Keratinocyte (primary cell): Measurements from ENCODE around the gene GRM4. TPM values are rescaled to one million over a fixed set of nuclear protein-coding genes. Genes with fewer than 3 reads are reported as not detected.

ENCODE experiments used
- DNase-seq: peaks from one replicate; pipeline ENCODE4 v3.0.0-alpha.2; 2011; ENCODE audit warnings: low read depth, missing footprints, low spot score
- FAIRE-seq: peaks from 2 replicates; lab custom pipeline; 2011; peaks lifted over from hg19 to GRCh38; lab: Jason Lieb, UNC
- H2AFZ ChIP-seq: 2 replicates; pipeline ENCODE4 v1.6.0; 2012; ENCODE audit warnings: low read length, control low read depth, inconsistent platforms; ENCODE audit not compliant: control insufficient read depth
- H3K27ac ChIP-seq: 2 replicates; pipeline ENCODE4 v1.5.1; 2011; ENCODE audit warnings: low read length; ENCODE audit not compliant: control insufficient read depth, insufficient read depth
- H3K27me3 ChIP-seq: 3 replicates; pipeline ENCODE4 v1.6.0; 2011; ENCODE audit warnings: low read length; ENCODE audit not compliant: control insufficient read depth, insufficient read depth; ENCODE audit errors: extremely low read depth
- H3K36me3 ChIP-seq, 2 experiments: 2 replicates in 1 of 2; 3 replicates in 1 of 2; pipeline ENCODE4 v1.5.1; 2011; ENCODE audit warnings: low read length in 2 of 2, mild to moderate bottlenecking in 1 of 2; ENCODE audit not compliant: control insufficient read depth in 2 of 2, insufficient read depth in 2 of 2; ENCODE audit errors: extremely low read depth in 1 of 2
- H3K4me1 ChIP-seq: 3 replicates; pipeline ENCODE4 v1.5.1; 2011; ENCODE audit warnings: low read length; ENCODE audit not compliant: control insufficient read depth, insufficient read depth; ENCODE audit errors: extremely low read depth
- H3K4me2 ChIP-seq: 3 replicates; pipeline ENCODE4 v1.6.0; 2011; ENCODE audit warnings: low read depth, low read length; ENCODE audit not compliant: control insufficient read depth, insufficient read depth; ENCODE audit errors: extremely low read depth
- H3K4me3 ChIP-seq, 3 experiments: fragments of 200-600 bp in 1 of 3; sonication (generic) in 1 of 3; 2 replicates in 2 of 3; 3 replicates in 1 of 3; pipeline ENCODE4 v1.5.1; 2011 to 2016; ENCODE audit warnings: low read length in 3 of 3, mild to moderate bottlenecking in 3 of 3, control low read depth in 2 of 3, inconsistent platforms in 1 of 3, low read depth in 1 of 3, mixed read lengths in 1 of 3, mixed run types in 1 of 3, moderate library complexity in 1 of 3; ENCODE audit not compliant: control insufficient read depth in 2 of 3, insufficient read depth in 2 of 3; ENCODE audit errors: extremely low read depth in 1 of 3
- H3K79me2 ChIP-seq: 2 replicates; pipeline ENCODE4 v1.6.0; 2012; ENCODE audit warnings: low read length; ENCODE audit not compliant: control insufficient read depth, insufficient read depth
- H3K9ac ChIP-seq: 3 replicates; pipeline ENCODE4 v1.6.0; 2011; ENCODE audit warnings: low read length; ENCODE audit not compliant: control insufficient read depth, insufficient read depth; ENCODE audit errors: extremely low read depth
- H3K9me1 ChIP-seq: 3 replicates; pipeline ENCODE4 v1.6.0; 2011; ENCODE audit warnings: low read length; ENCODE audit not compliant: control insufficient read depth, insufficient read depth; ENCODE audit errors: extremely low read depth
- H3K9me3 ChIP-seq: 2 replicates; pipeline ENCODE4 v1.5.1; 2012; ENCODE audit warnings: low read depth, low read length; ENCODE audit not compliant: control insufficient read depth
- H4K20me1 ChIP-seq: 3 replicates; pipeline ENCODE4 v1.6.0; 2011; ENCODE audit warnings: low read length; ENCODE audit not compliant: control insufficient read depth, insufficient read depth; ENCODE audit errors: extremely low read depth
- CTCF ChIP-seq, 3 experiments: IDR thresholded peaks in 1 of 3; conservative IDR thresholded peaks in 1 of 3; optimal IDR thresholded peaks in 1 of 3; 2 replicates in 2 of 3; 3 replicates in 1 of 3; pipeline versions ENCODE3 to v1.5.1; 2011; ENCODE audit warnings: low read length in 3 of 3, mild to moderate bottlenecking in 3 of 3, moderate library complexity in 2 of 3, control low read depth in 1 of 3, inconsistent platforms in 1 of 3; ENCODE audit not compliant: insufficient read depth in 2 of 3; ENCODE audit errors: extremely low read depth in 1 of 3
- EZH2 ChIP-seq: IDR thresholded peaks from one replicate; pipeline ENCODE4 v1.6.1; 2012; ENCODE audit warnings: inconsistent platforms, mild to moderate bottlenecking, low read length, moderate library complexity
- dilution Hi-C: fragments of 300-500 bp; cut with MboI; formaldehyde crosslinking; loops from one replicate; pipeline ENCODE4 v1.7.0; 2020; ENCODE audit warnings: low sequenced_read_pairs; ENCODE audit not compliant: extremely low pct_ligation_motif_present
- polyA plus RNA-seq, 5 experiments: library from polyadenylated mRNA; depleted of rRNA in 3 of 5; stranded (reverse) in 3 of 5; stranded (forward) in 1 of 5; unstranded in 1 of 5; fragments of >200 nt; gene quantifications; 1 replicate in 1 of 5; 2 replicates in 3 of 5; 3 replicates in 1 of 5; pipeline versions ENCODE4 v1.2.1 to v1.2.3, GENCODE V29; 2011 to 2012; ENCODE audit warnings: missing spikeins in 2 of 5, low read depth in 1 of 5, low replicate concordance in 1 of 5

The GRM4 gene
- polyA plus RNA-seq, 1 donor (not counting 4 experiments of a cell fraction or from before 2014, with no cell fraction given), result not detected

GRCh38 chr6:34051331-34051919 lies 94.5 kb downstream of the GRM4 start:
- Histone ChIP-seq H3K4me3 (no peak overlapping the region), H3K27ac (no peak overlapping the region), H3K4me2 (no peak overlapping the region), H3K9ac (no peak overlapping the region), H3K36me3 (no peaks in the 10 kb centered on the region), H3K79me2 (no peaks in the 10 kb centered on the region), H3K9me3 (no peaks in the 10 kb centered on the region), H2AFZ (no peak overlapping the region), H3K27me3 (peaks cover 14% of the 10 kb centered on the region), H3K4me1 (no peaks in the 10 kb centered on the region), H4K20me1 (no peaks in the 10 kb centered on the region), H3K9me1 (no peaks in the 10 kb centered on the region)
- DNase-seq (no peak), FAIRE-seq (no peak)
- dilution Hi-C loops, result no loop called here
- TF ChIP-seq EZH2 (no peak), CTCF (optimal IDR thresholded peaks at IDR 0.05 in 1 of 3, IDR thresholded peaks at IDR 0.05 in 1 of 3, conservative IDR thresholded peaks at IDR 0.05 in 1 of 3; ENCODE audit: extremely low read depth in 1 of 3, insufficient read depth in 2 of 3, low read length in 3 of 3) (no peak)

GRCh38 chr6:34050691-34051090 lies 95.2 kb downstream of the GRM4 start:
- Histone ChIP-seq H3K9me1 (no peaks in the 10 kb centered on the region), H4K20me1 (no peaks in the 10 kb centered on the region), H2AFZ (no peak overlapping the region), H3K79me2 (no peaks in the 10 kb centered on the region), H3K36me3 (no peaks in the 10 kb centered on the region), H3K4me2 (no peak overlapping the region), H3K27me3 (peaks cover 14% of the 10 kb centered on the region), H3K4me1 (no peaks in the 10 kb centered on the region), H3K9ac (no peak overlapping the region), H3K27ac (no peak overlapping the region), H3K9me3 (no peaks in the 10 kb centered on the region), H3K4me3 (no peak overlapping the region)
- dilution Hi-C loops, result no loop called here
- no peak for FAIRE-seq
- TF ChIP-seq CTCF (optimal IDR thresholded peaks at IDR 0.05 in 1 of 3, IDR thresholded peaks at IDR 0.05 in 1 of 3, conservative IDR thresholded peaks at IDR 0.05 in 1 of 3; ENCODE audit: extremely low read depth in 1 of 3, insufficient read depth in 2 of 3, low read length in 3 of 3), result no peak
- TF ChIP-seq EZH2, result no peak
- no peak for DNase-seq
